HG03175 (cell line): ENCODE results near the gene BOK.
A peak's percentile ranks its signal among the peaks of the same experiment; 100 is the strongest.
"Not testable (repeated sequence)": the region's sequence is repeated elsewhere in the genome, so short reads cannot be mapped to it uniquely, and the experiment has no call there.

ENCODE experiments used
- ATAC-seq: cut with Tn5 transposase; IDR thresholded peaks from one replicate; pipeline ENCODE4 v1.9.1; 2021; ENCODE audit warnings: mild to moderate bottlenecking, moderate library complexity; ENCODE audit not compliant: unreplicated experiment

The BOK gene, protein sequence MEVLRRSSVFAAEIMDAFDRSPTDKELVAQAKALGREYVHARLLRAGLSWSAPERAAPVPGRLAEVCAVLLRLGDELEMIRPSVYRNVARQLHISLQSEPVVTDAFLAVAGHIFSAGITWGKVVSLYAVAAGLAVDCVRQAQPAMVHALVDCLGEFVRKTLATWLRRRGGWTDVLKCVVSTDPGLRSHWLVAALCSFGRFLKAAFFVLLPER

DNA sequence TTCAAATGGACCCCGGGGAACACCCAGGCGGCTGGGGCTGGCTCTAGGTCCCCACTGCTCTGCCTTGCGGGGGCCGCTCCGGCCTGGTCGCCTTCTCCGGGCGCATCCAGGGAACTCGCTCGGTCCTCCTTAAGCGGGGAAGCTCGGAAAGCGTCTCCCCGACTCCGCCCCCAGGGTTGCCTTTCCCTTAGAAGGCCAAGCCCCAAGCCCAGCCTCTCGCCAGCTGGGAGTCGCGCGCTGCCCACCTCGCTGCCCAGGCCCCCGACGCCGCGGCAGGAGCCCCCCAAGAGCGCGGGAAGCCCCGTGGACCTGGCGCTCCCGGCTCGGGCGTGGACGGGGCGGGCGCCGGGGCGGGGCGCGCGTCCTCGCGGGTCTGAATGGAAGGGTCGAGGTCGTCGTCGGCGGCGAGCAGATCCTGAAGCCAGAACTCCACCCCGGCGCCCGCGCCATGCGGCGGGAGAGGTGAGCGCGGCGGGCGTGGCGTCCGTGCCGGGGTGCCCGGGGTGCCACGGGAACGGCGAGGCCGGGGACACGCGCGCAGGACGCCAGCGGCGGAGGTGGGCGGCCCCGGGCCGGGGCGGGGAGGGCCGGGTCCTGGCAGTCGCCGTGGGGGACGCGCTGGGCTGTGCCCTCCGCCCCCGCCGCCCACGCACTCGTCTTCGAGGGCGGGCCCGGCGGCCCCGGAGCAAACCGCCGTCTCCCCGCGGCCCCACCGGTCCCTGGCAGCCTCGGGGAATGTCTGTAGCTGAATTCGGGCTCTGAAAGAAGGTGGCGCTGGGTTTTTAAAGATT lies at the start of gene BOK:
TSS of gene BOK (plus strand) at position 214 of the 791 bp plus-strand sequence. CDS start 739 bp downstream, outside the sequence.
- ATAC-seq: no peak

DNA sequence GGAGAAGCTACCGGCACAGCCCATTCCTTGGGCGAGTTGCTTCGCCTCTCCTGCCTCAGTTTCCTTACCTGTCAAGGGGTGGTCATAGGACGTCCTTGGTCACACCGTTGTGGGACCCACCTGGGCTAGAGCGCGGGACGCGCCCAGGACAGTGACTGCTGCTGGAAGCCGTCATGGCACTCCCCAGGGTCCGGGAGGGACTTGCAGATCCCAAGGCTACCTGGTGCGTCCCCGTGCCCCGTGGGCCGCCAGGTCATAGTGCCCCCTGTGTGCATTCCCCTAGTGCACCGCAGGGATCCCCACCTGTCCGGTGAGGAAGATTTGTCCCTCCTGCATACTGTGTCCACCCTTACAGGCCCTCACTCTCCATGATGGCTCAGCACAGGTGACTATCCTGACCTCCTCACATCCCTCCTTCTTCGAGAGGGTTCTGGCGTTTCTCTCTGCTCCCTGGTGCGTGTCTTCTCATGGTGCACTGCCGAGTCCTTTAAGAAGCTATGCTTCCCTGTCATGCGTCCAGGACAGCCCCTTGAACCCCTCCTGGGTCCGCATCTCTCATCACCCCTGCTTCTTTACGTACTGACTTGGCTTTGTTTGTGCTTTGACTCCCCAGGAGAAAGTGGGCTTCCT lies 49.3 kb upstream of the BOK start:
- no peak for ATAC-seq

DNA sequence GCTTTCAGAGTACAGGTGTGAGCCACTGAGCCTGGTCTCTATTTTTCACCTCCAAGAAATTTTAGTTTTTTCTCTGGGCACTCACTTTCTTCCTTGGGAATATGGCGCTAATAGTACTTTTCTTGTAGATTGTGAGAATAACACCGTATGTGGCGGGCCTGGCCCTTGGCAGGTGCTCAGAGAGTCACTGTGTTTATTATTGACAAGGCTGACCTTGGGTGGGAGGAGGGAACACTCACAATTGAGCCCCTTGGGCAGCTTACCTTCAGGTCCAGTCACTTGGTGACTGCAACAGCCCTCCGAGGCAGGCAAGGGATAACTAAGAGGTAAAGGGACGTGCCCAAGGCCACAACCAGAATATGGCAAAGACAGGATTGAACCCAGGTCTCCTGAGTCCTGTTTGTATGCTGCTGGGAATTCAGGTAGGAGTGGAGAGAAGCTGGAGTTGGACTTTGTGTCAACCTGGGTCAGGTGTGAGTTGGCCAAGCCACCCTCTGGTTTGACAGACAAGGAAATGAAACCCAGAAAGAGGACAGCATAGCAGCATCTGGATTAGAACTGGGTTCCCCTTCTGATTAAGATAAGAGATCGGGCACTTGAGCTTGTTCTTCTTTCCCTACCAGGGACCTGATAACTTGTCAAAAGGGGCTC lies 47.3 kb upstream of the BOK start:
- no peak for ATAC-seq

DNA sequence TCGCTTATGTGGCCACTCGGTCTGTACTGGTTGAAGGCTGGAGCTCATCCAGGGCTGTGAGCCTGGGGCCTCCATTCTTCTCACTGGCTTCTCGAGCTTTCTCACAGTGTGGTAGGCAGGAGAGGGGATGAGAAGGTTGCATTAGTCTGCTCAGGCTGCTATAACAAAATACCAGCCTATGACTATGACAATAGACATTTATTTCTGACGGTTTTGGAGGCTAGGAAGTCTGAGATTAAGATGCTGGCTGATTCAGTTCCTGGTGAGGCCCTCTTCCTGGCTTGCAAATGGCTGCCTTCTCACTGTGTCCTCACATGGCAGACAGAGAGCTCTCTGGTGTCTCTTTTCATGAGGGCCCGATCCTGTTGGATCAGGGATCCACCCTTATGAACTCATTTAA lies 44.0 kb upstream of the BOK start:
- ATAC-seq: no peak

- ATAC-seq: peak; percentile 66
Measured at GRCh38 chr2:241514986-241515737, 43.4 kb upstream of the BOK start.

GRCh38 chr2:241516520-241516965 lies 42.0 kb upstream of the BOK start:
- no peak for ATAC-seq

GRCh38 chr2:241517297-241517696 lies 41.2 kb upstream of the BOK start:
- no peak for ATAC-seq

DNA sequence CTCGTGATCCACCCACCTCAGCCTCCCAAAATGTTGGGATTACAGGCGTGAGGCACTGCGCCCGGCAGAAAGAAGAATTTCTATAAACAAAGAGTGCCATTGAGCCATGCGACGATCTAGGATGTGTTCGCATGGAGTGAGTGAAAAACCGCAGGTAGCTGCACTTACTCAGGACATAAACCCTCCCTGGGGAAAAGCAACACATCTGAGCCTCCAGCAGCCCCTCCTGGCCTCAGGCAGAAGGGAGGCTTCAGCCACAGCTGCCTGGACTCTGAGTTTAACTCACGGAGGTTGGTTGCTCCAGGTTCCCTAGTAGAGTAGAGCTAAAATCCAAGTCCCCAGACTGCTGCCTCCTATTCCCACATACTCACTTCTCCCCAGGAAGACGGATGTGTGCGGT lies 38.9 kb upstream of the BOK start:
- no peak for ATAC-seq

DNA sequence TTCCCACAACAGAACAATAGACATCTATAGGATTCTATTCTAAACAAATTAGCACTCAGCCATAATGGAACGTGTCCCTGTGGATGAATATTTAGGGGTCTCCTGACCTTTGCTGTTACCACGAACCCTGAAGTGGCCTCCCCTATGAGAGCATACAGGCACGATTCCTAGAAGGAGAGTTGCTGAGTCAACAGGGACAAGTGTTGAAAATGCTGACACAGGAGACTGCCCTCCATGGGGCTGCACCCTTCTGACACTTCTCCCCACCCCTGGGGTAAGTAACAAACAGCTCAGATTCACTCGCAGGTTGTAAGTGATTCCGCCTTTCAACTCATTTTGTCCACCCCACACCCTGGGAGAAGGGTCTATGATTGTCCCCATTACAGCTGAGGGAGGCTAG lies 36.1 kb upstream of the BOK start:
- no peak for ATAC-seq

- not testable (repeated sequence) for ATAC-seq
Measured at GRCh38 chr2:241525818-241526780, 32.4 kb upstream of the BOK start.

DNA sequence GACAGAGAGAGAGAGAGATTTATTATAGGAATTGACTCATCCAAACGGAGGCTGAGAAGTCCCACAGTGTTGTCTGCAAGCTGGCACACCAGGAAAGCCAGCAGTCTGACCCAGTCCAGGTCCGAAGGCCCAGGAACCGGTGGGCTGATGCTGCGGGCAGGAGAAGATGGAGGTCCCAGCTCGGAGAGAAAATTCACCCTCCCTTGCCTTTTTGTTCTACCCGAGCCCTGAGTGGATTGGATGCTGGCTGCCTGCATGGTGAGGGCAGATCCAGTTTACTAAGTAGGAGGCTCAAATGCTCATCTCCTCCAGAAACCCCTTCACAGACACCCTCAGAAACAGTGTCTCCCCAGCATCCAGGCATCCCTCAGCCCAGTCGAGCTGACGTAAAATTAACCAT lies 28.0 kb upstream of the BOK start:
- ATAC-seq: no peak

GRCh38 chr2:241531161-241531722 lies 27.3 kb upstream of the BOK start:
- ATAC-seq: no peak

DNA sequence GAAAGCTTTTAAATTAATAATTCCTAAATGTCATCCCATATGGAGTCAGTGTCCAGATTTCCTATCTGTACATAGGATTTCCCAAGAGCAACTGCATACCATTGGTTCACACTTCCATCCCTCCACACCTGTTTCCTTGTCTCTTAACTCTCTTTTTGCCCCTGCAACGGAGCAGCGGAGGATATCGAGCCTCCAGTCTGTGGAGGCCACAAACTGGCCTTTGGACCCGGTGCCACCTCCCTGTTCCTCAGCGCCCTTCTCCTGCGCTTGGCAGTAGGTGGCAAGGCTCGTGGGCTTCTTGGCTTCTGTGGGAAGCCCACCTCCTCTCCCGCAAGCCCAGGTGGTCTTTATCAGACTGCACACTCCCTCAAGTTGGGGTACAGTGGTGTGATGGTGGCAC lies 26.4 kb upstream of the BOK start:
- no peak for ATAC-seq

GRCh38 chr2:241532733-241533601 lies 25.6 kb upstream of the BOK start:
- no peak for ATAC-seq

DNA sequence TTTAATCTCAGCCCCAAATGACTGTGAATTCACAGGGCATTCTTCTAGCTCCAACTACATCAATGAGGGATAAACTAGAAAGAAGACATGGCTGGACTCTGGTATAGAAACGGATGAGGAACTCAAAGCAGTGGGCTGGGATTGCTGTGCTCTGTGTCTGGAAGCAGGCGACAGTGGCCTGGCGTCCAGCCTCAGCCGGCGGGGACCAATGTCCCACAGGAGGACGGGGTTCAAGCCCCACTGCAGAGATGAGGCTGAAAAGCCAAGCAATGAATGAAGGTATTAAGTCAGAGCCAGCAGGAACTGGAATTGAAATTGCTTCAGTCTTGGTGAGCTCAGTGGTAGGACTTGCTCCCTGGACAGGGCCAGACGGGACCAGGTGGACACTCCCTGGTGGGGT lies 24.3 kb upstream of the BOK start:
- ATAC-seq: no peak

DNA sequence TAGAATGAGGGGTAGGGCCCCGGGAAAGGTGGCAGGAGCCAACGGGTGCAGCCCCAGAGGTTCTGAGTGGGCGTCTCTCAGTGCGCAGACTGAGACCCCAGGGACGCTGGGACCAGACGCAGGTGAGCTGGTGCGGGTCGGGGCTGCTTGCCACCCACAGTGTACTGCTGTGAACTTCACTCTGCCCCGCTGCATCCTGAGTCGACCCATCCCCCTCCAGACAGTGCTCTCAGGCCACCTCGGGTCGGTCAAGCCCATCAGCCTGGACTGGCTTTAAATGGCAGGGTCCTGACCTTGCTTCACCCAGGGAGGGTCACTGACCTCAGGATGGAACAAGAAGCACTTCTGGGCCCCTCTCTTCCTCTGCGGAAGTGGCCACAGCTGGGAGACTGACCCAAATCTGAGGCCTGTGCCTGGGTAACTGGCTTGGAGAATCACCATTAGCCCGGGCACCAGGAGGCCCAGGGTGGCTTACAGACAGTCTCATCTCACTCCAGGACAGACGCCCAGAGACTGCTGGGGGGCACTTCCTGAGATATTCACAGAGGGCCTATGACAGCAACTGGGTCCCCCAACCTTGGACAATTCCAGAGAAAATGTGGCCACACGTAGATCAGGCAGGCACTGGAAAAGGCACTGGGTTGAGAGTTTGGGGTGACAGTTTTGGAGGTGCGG lies 23.7 kb upstream of the BOK start:
- no peak for ATAC-seq

DNA sequence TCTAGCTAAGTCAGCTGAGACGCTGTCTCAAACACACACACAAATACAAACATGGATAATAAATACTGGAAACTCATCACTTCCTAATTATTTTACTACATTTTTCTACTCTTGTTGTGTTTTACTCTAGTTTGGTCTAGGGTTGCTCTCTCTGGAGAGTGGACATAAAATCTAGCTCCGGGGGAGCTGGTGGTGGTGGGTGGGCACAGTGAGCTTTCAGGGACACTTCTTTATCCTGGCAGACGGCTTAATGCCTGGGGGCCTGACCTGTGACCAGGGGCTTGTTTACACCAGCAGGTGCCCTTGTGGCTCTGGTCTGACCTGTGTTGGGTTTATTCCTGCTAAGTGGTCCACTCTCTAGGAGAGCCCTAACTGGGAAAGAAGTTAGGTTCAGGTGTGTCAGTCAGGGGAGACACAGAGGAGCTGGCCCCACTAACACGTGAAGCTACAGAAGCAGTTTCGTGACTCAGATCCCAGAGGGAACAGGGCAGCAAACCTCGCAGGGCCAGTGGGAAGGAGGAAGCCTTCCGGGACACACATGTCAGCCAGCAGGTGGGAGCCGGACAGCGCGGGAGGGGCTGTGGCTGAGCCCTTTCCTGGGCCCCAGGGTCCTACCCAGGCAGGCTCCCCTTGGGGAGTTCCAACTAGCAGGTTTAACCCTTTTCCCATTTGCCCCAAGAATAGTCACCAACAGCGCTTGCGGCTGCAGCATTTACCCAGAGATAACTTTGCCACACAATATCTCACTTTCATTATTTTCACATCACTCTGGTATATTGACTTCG lies 22.5 kb upstream of the BOK start:
- no peak for ATAC-seq
